ENCODE results near the gene PRUNE1. TPM values are rescaled to one million over a fixed set of nuclear protein-coding genes. Genes with fewer than 3 reads are reported as not detected.

The PRUNE1 gene
- total RNA-seq, 1 donor from 2014 or later = 22.5 TPM

- H3K27me3 Mint-ChIP-seq (ENCODE audit: low read depth) = no peaks in the 10 kb centered on the region
- H3K36me3 Mint-ChIP-seq (ENCODE audit: low read depth) = no peaks in the 10 kb centered on the region
- H3K27ac Mint-ChIP-seq (ENCODE audit: unreplicated experiment) = peak overlapping the region; percentile 13
- H3K9me3 Mint-ChIP-seq = no peaks in the 10 kb centered on the region
- no peak overlapping the region for H3K4me3 Mint-ChIP-seq
- DNase-seq (ENCODE audit: low read depth, low spot score) = no peak
- TF ChIP-seq CTCF (conservative IDR thresholded peaks at IDR 0.05) = no peak
- peaks cover 20% of the 10 kb centered on the region for H3K4me1 Mint-ChIP-seq
Measured at GRCh38 chr1:150999051-150999674, 9.1 kb upstream of the PRUNE1 start.

- H3K36me3 Mint-ChIP-seq (ENCODE audit: low read depth) = no peaks in the 10 kb centered on the region
- H3K4me3 Mint-ChIP-seq = no peak overlapping the region
- no peak for DNase-seq (ENCODE audit: low read depth, low spot score)
- no peak overlapping the region for H3K27ac Mint-ChIP-seq (ENCODE audit: unreplicated experiment)
- H3K27me3 Mint-ChIP-seq (ENCODE audit: low read depth) = no peaks in the 10 kb centered on the region
- peaks cover 20% of the 10 kb centered on the region for H3K4me1 Mint-ChIP-seq
- no peak for TF ChIP-seq CTCF (conservative IDR thresholded peaks at IDR 0.05)
- H3K9me3 Mint-ChIP-seq = no peaks in the 10 kb centered on the region
Measured at GRCh38 chr1:150999926-151000325, 8.3 kb upstream of the PRUNE1 start.

- Mint-ChIP-seq H3K27me3 (ENCODE audit: low read depth) (no peaks in the 10 kb centered on the region), H3K4me1 (peaks cover 22% of the 10 kb centered on the region), H3K27ac (ENCODE audit: unreplicated experiment) (no peak overlapping the region), H3K9me3 (no peaks in the 10 kb centered on the region), H3K4me3 (no peak overlapping the region), H3K36me3 (ENCODE audit: low read depth) (no peaks in the 10 kb centered on the region)
- TF ChIP-seq CTCF (conservative IDR thresholded peaks at IDR 0.05) = no peak
- DNase-seq (ENCODE audit: low read depth, low spot score) = no peak
Measured at GRCh38 chr1:151000408-151000807, 7.8 kb upstream of the PRUNE1 start.

- no peak for DNase-seq (ENCODE audit: low read depth, low spot score)
- peaks cover 27% of the 10 kb centered on the region for H3K4me1 Mint-ChIP-seq
- no peak overlapping the region for H3K27ac Mint-ChIP-seq (ENCODE audit: unreplicated experiment)
- no peaks in the 10 kb centered on the region for H3K27me3 Mint-ChIP-seq (ENCODE audit: low read depth)
- no peak overlapping the region for H3K4me3 Mint-ChIP-seq
- no peaks in the 10 kb centered on the region for H3K36me3 Mint-ChIP-seq (ENCODE audit: low read depth)
- TF ChIP-seq CTCF (conservative IDR thresholded peaks at IDR 0.05) = no peak
- no peaks in the 10 kb centered on the region for H3K9me3 Mint-ChIP-seq
Measured at GRCh38 chr1:151001602-151002001, 6.6 kb upstream of the PRUNE1 start.

- H3K27ac Mint-ChIP-seq (ENCODE audit: unreplicated experiment) = no peak overlapping the region
- H3K36me3 Mint-ChIP-seq (ENCODE audit: low read depth) = no peaks in the 10 kb centered on the region
- no peak for DNase-seq (ENCODE audit: low read depth, low spot score)
- H3K9me3 Mint-ChIP-seq = no peaks in the 10 kb centered on the region
- TF ChIP-seq CTCF (conservative IDR thresholded peaks at IDR 0.05) = no peak
- H3K4me1 Mint-ChIP-seq = peaks cover 32% of the 10 kb centered on the region
- no peak overlapping the region for H3K4me3 Mint-ChIP-seq
- H3K27me3 Mint-ChIP-seq (ENCODE audit: low read depth) = no peaks in the 10 kb centered on the region
Measured at GRCh38 chr1:151002051-151002450, 6.2 kb upstream of the PRUNE1 start.
